A549 (cell line): ENCODE data around the gene ZDHHC11. TPM values are rescaled to one million over a fixed set of nuclear protein-coding genes. Genes with fewer than 3 reads are reported as not detected.
A peak's percentile ranks its signal among the peaks of the same experiment; 100 is the strongest.
"Not testable (repeated sequence)": the region's sequence is repeated elsewhere in the genome, so short reads cannot be mapped to it uniquely, and the experiment has no call there.

Experiments
- ATAC-seq, 2 experiments: fragments of 200-7000 bp in 1 of 2; fragments of >200 bp in 1 of 2; cut with Nextera tagmentation in 1 of 2; cut with Tn5 transposase in 1 of 2; 3 replicates each; pipeline versions ENCODE4 v1.8.0 to v1.9.1; 2018 to 2020; ENCODE audit warnings: mild to moderate bottlenecking in 1 of 2, moderate library complexity in 1 of 2
- CTCF ChIA-PET: fragments of 300-600 bp; sonication (Branson Sonifier 250); formaldehyde crosslinking; extraction: SDS; loops from one replicate; lab custom pipeline; 2021; ENCODE audit warnings: antibody characterized with exemption, inconsistent platforms; lab: Yijun Ruan, JAX
- POLR2A ChIA-PET: fragments of 350-600 bp; formaldehyde crosslinking; extraction: SDS; loops from one replicate; lab custom pipeline; 2021; ENCODE audit warnings: antibody characterized with exemption, inconsistent platforms; lab: Yijun Ruan, JAX
- DNase-seq, 2 experiments: peaks; one replicate each; pipeline versions ENCODE4 v3.0.0 to v3.0.0-alpha.2; 2011 to 2016; ENCODE audit warnings: low read depth in 1 of 2, low spot score in 1 of 2
- FAIRE-seq: peaks from 2 replicates; lab custom pipeline; 2011; peaks lifted over from hg19 to GRCh38; lab: Jason Lieb, UNC
- H3K27ac ChIP-seq, 2 experiments: fragments of >200 bp; sonication (Bioruptor Twin); formaldehyde crosslinking; 3 replicates each; pipeline ENCODE4 v1.5.1; 2016 to 2017
- H3K4me1 ChIP-seq: fragments of >200 bp; sonication (Bioruptor Twin); formaldehyde crosslinking; 3 replicates; pipeline ENCODE4 v1.6.1; 2016
- H3K4me2 ChIP-seq: fragments of >200 bp; sonication (Bioruptor Twin); formaldehyde crosslinking; 3 replicates; pipeline ENCODE4 v1.6.1; 2016
- H3K4me3 ChIP-seq: fragments of >200 bp; sonication (Bioruptor Twin); formaldehyde crosslinking; 3 replicates; pipeline ENCODE4 v1.5.1; 2016
- H3K9me3 ChIP-seq: fragments of >200 bp; sonication (Bioruptor Twin); formaldehyde crosslinking; 3 replicates; pipeline ENCODE4 v1.6.1; 2016
- CEBPB ChIP-seq, 2 experiments: fragments of >200 bp in 1 of 2; sonication (Bioruptor Twin) in 1 of 2; formaldehyde crosslinking in 1 of 2; IDR thresholded peaks; 2 replicates each; pipeline ENCODE4 v1.6.1; 2012 to 2016
- CHD4 ChIP-seq: fragments of 200-600 bp; sonication (generic); IDR thresholded peaks from 2 replicates; pipeline ENCODE4 v1.6.1; 2016; ENCODE audit warnings: antibody characterized with exemption, mild to moderate bottlenecking, borderline replicate concordance
- EHF ChIP-seq: fragments of 250-450 bp; sonication (Bioruptor Pico); IDR thresholded peaks from 2 replicates; pipeline ENCODE4 v1.5.0; 2020; ENCODE audit warnings: mild to moderate bottlenecking
- FOSB ChIP-seq: fragments of 250-450 bp; sonication (Bioruptor Pico); IDR thresholded peaks from 2 replicates; pipeline ENCODE4 v1.5.0; 2020; ENCODE audit warnings: mild to moderate bottlenecking, moderate library complexity
- HOXA7 ChIP-seq: fragments of 250-450 bp; sonication (Bioruptor Pico); IDR thresholded peaks from 2 replicates; pipeline ENCODE4 v1.5.0; 2020; ENCODE audit warnings: mild to moderate bottlenecking, moderate library complexity
- JUNB ChIP-seq: fragments of >200 bp; sonication (Bioruptor Twin); formaldehyde crosslinking; IDR thresholded peaks from 2 replicates; pipeline ENCODE4 v1.6.1; 2016
- NR3C1 ChIP-seq: fragments of >200 bp; sonication (Bioruptor Twin); formaldehyde crosslinking; IDR thresholded peaks from 3 replicates; pipeline ENCODE4 v1.6.1; 2017
- RAD21 ChIP-seq, 2 experiments: fragments of >200 bp in 1 of 2; sonication (Bioruptor Twin) in 1 of 2; formaldehyde crosslinking in 1 of 2; IDR thresholded peaks in 1 of 2; conservative IDR thresholded peaks in 1 of 2; 2 replicates in 1 of 2; 3 replicates in 1 of 2; pipeline ENCODE4 v1.6.1; 2012 to 2018; ENCODE audit warnings: inconsistent platforms in 1 of 2
- RCOR1 ChIP-seq: fragments of 150-350 bp; IDR thresholded peaks from 2 replicates; pipeline ENCODE4 v1.6.1; 2014; ENCODE audit warnings: antibody characterized with exemption, low read length, low read depth
- RFX5 ChIP-seq: fragments of 450-650 bp; IDR thresholded peaks from 2 replicates; pipeline ENCODE4 v1.7.1; 2014; ENCODE audit warnings: antibody characterized with exemption, mild to moderate bottlenecking, moderate library complexity
- ZFP36 ChIP-seq: fragments of 450-650 bp; IDR thresholded peaks from 2 replicates; pipeline ENCODE4 v1.6.1; 2014; ENCODE audit warnings: borderline replicate concordance; ENCODE audit not compliant: partially characterized antibody
- WGBS: methylation state at CpG from one replicate; pipeline ENCODE4 v1.1.6; 2017; ENCODE audit errors: missing lambda C conversion rate; 5-methylcytosine and 5-hydroxymethylcytosine counted together
- polyA plus RNA-seq, 4 experiments: library from polyadenylated mRNA; depleted of rRNA in 3 of 4; stranded (reverse); fragments of >200 nt; fragmentation: RNase III in 1 of 4; extraction: RNeasy Plus Mini Kit Qiagen cat#74134 plus additional on column Dnase treatment in 1 of 4; gene quantifications; 2 replicates in 3 of 4; 3 replicates in 1 of 4; pipeline ENCODE4 v1.2.3, GENCODE V29; 2011 to 2017
- TF ChIP-seq, protein P1 (sequence below): fragments of 250-450 bp; sonication (Bioruptor Pico); IDR thresholded peaks from 2 replicates; pipeline ENCODE4 v1.5.0; 2021; ENCODE audit warnings: mild to moderate bottlenecking, moderate library complexity, borderline replicate concordance
- TF ChIP-seq, protein P2 (sequence below): fragments of 150-350 bp; IDR thresholded peaks from 2 replicates; pipeline ENCODE4 v1.6.1; 2014; ENCODE audit warnings: low read depth, mild to moderate bottlenecking, low read length
- TF ChIP-seq, protein P3 (sequence below): IDR thresholded peaks from 2 replicates; pipeline ENCODE4 v1.6.1; 2012; ENCODE audit warnings: low read depth, borderline replicate concordance
- TF ChIP-seq, protein P4 (sequence below): fragments of 450-650 bp; IDR thresholded peaks from 2 replicates; pipeline ENCODE4 v1.6.1; 2014; ENCODE audit warnings: antibody characterized with exemption
- TF ChIP-seq, protein P5 (sequence below): IDR thresholded peaks from 2 replicates; pipeline ENCODE4 v1.6.1; 2012

ZDHHC11 gene
- polyA plus RNA-seq, 2 of the 4 experiments (the other 2 are of a cell fraction) = 2.6 to 13.7 TPM

DNA sequence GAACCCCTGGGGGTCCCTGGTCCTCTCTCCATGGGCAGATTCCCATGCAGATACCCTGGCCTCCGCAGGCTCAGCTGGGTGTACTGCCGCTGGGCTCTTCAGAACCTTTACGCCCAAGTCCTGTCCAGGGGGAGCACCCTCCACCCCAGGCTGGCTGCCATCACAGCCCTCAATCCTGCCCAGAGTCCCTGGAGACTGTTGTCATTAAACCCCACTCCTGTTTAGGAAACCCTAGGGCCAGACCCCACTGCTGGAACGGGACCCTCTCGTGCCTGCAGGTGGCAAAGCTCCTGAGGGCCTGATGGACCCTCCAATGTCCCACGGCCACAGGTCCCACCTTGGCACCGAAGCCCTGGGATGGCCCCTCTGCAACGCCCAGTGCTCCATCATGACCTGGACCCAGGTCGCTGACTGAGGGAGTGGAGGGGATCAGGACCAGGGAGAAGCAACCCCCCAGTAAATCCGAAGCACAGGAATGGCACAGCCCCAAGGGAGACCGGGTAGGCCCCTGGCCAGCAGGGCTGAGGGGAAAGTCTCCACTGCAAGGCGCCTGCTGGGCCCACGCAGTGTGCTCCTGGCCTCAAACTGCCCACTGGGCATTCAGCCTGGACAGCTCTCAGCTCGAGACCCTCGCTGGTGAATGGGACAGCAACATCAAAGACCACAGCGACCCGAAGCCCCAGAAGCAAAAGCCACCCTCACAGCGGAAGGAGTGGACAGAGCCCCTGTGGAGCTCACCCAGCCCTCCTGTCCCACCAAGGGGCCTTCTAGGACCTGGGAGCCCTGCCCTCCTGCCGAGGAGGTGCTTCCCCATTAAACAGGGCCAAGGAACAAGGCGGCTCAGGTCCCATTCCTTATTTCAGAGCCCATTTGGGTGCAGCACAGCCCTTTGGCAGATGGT, 74.6 kb downstream of the ZDHHC11 start:
- 54% methylated on average over 12 of the region's 20 CpGs for WGBS
- Histone ChIP-seq H3K4me1 (no peaks in the 10 kb centered on the region), H3K4me3 (no peak overlapping the region), H3K9me3 (no peaks in the 10 kb centered on the region), H3K4me2 (no peak overlapping the region), H3K27ac (no peak overlapping the region)
- FAIRE-seq (no peak), DNase-seq (no peak), ATAC-seq (peak in 1 of 2 experiments; percentile 4; a peak in 1 of 6 replicates)
- ChIA-PET POLR2A (no interaction called here), CTCF (interaction anchor here (0.8 to 1.0 kb wide), 2 partner anchors 14 to 107 kb away, joined by 3 read pairs; no protein-coding TSS in a partner anchor)
- TF ChIP-seq EHF = no peak
- no peak for TF ChIP-seq ZFP36
- TF ChIP-seq, protein P1, sequence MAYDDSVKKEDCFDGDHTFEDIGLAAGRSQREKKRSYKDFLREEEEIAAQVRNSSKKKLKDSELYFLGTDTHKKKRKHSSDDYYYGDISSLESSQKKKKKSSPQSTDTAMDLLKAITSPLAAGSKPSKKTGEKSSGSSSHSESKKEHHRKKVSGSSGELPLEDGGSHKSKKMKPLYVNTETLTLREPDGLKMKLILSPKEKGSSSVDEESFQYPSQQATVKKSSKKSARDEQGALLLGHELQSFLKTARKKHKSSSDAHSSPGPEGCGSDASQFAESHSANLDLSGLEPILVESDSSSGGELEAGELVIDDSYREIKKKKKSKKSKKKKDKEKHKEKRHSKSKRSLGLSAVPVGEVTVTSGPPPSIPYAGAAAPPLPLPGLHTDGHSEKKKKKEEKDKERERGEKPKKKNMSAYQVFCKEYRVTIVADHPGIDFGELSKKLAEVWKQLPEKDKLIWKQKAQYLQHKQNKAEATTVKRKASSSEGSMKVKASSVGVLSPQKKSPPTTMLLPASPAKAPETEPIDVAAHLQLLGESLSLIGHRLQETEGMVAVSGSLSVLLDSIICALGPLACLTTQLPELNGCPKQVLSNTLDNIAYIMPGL (CRISPR knock-in tag) = no peak
- no peak for TF ChIP-seq RAD21 (conservative IDR thresholded peaks at IDR 0.05 in 1 of 2, IDR thresholded peaks at IDR 0.05 in 1 of 2)
- TF ChIP-seq CEBPB (IDR thresholded peaks at IDR 0.05) = no peak

DNA sequence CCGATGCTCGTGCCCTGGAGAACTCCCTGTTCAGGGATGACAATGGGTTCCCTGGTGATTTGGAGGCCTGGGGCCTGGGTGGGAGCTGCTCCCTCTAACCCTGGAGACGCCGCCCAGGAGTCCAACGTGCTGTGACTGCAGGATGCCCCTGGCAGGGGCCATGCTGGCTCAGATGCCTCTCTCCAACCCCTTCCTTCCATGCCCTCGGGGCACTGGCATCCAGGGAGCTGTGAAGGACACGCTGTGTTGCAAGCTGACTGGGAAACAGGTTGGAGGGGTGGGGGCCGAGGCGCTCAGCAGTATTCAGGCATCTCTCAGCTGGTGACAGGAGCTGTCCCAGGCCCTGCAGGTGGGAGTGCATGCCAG, 75.2 kb downstream of the ZDHHC11 start:
- ATAC-seq, H3K9me3 ChIP-seq, DNase-seq, FAIRE-seq, POLR2A ChIA-PET, H3K4me2 ChIP-seq, H3K4me3 ChIP-seq, H3K4me1 ChIP-seq, CTCF ChIA-PET, H3K27ac ChIP-seq: not testable (repeated sequence)
- WGBS = 80% methylated on average over 3 of the region's 9 CpGs

DNA sequence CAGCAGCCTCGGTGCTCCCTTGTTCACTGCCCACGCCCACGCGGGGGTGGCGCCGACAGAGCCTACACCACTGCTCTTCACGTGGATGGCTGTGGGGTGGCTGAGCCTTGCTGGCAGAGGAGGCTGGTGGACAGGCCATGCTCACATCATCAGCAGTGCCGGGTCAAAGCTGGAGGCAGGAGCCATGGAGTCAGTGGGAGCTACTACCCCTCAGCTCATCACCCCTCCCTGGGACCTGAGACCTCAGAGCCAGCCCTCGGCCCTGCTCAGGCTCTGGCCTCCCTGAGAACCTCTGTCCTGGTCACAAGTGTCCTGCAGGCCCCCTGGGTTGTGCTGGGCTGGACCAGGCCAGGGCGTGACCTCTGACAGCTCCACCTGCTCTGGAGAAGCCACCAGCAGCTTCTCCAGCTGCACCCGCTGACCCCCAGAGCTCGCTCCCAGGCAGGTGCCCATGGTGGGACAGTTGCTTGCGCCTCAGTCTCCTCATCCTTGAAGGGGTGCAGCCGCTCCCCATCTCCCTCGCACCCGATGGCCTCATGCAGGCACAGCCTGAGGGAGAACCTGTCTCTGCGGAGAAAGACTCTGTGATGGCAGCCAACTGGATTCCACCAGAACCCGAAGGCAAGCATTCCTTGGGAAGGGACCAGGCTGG, 75.8 kb downstream of the ZDHHC11 start:
- CTCF ChIA-PET, H3K27ac ChIP-seq, POLR2A ChIA-PET, H3K4me3 ChIP-seq, H3K4me1 ChIP-seq, DNase-seq, ATAC-seq, H3K9me3 ChIP-seq, FAIRE-seq, H3K4me2 ChIP-seq: not testable (repeated sequence)
- WGBS = 81% methylated on average over 13 of the region's 18 CpGs

DNA sequence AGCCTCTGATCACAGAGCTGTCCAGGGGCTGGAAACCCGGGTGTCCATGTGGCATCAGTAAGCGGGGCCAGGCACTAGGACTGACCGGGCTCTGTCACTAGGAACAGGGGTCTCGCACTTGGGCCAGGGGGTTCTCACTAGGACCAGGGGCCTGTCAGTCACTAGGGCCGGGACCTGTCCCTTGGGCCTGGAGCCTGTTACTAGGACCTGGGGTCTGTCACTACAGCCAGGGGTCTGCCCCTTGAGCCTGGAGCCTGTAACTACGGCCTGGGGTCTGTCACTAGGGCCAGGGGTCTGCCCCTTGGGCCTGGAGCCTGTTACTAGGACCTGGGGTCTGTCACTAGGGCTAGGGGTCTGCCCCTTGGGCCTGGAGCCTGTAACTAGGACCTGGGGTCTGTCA, 76.5 kb downstream of the ZDHHC11 start:
- H3K4me3 ChIP-seq, H3K9me3 ChIP-seq, H3K4me1 ChIP-seq, H3K4me2 ChIP-seq, H3K27ac ChIP-seq, ATAC-seq, DNase-seq, POLR2A ChIA-PET, FAIRE-seq, CTCF ChIA-PET: not testable (repeated sequence)
- WGBS = 85% methylated on average over 6 of the region's 6 CpGs

DNA sequence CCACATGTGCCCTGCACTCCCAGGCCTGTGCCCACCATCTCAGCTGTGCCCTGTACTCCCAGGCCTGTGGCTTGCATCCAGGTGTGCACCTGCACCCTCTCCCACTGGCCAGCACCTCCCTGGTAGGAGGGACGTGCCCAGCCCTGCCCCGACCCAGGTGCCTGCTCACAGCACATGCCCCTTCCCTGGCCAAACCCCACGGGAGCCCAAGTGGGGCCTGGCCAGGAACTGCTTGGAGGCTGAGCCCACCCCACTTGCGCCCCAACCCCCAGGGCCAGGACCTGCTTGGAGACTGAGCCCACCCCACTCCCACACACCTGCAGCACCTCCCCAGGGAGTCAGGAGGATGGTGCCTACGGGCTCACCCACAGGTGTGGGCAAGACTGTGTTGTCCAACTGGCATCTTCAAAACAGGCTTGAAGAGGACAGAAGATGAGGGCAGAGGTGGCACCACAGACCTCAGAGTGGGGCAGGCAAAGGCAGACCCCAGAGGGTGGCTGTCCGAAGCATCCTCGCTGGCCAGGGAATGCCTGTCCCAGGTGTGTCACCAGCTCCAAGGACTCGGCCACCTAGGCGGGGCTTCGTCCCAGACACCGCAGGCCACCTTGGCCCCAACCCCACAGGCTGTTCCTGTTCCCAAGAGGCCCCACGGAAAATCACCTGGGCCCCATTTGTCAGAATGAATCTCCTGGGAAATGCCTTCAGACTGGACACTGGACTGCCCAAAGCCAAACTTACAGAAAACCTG, 77.1 kb downstream of the ZDHHC11 start:
- POLR2A ChIA-PET = no interaction called here
- CTCF ChIA-PET = no interaction called here
- no peak overlapping the region for H3K4me3 ChIP-seq
- TF ChIP-seq FOSB (CRISPR knock-in tag) = no peak
- no peak for TF ChIP-seq RFX5
- TF ChIP-seq RCOR1 = no peak
- TF ChIP-seq, protein P2, sequence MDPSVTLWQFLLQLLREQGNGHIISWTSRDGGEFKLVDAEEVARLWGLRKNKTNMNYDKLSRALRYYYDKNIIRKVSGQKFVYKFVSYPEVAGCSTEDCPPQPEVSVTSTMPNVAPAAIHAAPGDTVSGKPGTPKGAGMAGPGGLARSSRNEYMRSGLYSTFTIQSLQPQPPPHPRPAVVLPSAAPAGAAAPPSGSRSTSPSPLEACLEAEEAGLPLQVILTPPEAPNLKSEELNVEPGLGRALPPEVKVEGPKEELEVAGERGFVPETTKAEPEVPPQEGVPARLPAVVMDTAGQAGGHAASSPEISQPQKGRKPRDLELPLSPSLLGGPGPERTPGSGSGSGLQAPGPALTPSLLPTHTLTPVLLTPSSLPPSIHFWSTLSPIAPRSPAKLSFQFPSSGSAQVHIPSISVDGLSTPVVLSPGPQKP = no peak
- TF ChIP-seq JUNB = no peak
- no peak for TF ChIP-seq CHD4
- TF ChIP-seq HOXA7 (CRISPR knock-in tag) = no peak
- TF ChIP-seq, protein P3, sequence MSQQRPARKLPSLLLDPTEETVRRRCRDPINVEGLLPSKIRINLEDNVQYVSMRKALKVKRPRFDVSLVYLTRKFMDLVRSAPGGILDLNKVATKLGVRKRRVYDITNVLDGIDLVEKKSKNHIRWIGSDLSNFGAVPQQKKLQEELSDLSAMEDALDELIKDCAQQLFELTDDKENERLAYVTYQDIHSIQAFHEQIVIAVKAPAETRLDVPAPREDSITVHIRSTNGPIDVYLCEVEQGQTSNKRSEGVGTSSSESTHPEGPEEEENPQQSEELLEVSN = no peak
- TF ChIP-seq, protein P4, sequence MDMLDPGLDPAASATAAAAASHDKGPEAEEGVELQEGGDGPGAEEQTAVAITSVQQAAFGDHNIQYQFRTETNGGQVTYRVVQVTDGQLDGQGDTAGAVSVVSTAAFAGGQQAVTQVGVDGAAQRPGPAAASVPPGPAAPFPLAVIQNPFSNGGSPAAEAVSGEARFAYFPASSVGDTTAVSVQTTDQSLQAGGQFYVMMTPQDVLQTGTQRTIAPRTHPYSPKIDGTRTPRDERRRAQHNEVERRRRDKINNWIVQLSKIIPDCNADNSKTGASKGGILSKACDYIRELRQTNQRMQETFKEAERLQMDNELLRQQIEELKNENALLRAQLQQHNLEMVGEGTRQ = no peak
- no peak for TF ChIP-seq NR3C1
- TF ChIP-seq, protein P5, sequence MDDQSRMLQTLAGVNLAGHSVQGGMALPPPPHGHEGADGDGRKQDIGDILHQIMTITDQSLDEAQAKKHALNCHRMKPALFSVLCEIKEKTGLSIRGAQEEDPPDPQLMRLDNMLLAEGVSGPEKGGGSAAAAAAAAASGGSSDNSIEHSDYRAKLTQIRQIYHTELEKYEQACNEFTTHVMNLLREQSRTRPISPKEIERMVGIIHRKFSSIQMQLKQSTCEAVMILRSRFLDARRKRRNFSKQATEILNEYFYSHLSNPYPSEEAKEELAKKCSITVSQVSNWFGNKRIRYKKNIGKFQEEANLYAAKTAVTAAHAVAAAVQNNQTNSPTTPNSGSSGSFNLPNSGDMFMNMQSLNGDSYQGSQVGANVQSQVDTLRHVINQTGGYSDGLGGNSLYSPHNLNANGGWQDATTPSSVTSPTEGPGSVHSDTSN = no peak
- TF ChIP-seq, all 56 proteins: peak for 0
- Histone ChIP-seq H3K9me3 (no peaks in the 10 kb centered on the region), H3K4me1 (no peaks in the 10 kb centered on the region), H3K4me2 (no peak overlapping the region), H3K27ac (no peak overlapping the region)
- DNase-seq (no peak), ATAC-seq (no peak), FAIRE-seq (no peak)
- WGBS = 66% methylated on average over 10 of the region's 12 CpGs
